CD14-positive monocyte (primary cell): Measurements from ENCODE around the gene DQX1. TPM values are rescaled to one million over a fixed set of nuclear protein-coding genes. Genes with fewer than 3 reads are reported as not detected.

ENCODE experiments used
- DNase-seq, 3 donors: peaks; one replicate each; pipeline ENCODE4 v3.0.0-alpha.2; 2011 to 2022
- H2AFZ ChIP-seq: 2 replicates; pipeline ENCODE4 v1.6.0; 2012; ENCODE audit warnings: mild to moderate bottlenecking, low read depth, low read length, inconsistent platforms; ENCODE audit not compliant: insufficient read depth, poor library complexity, severe bottlenecking
- H3K27ac ChIP-seq, 2 donors: 1 replicate in 1 of 2; 2 replicates in 1 of 2; pipeline ENCODE4 v1.5.1; 2012 to 2013; ENCODE audit warnings: low read length in 2 of 2, control low read depth in 1 of 2, inconsistent platforms in 1 of 2, low read depth in 1 of 2, mild to moderate bottlenecking in 1 of 2
- H3K27me3 ChIP-seq, 2 donors: one replicate each; pipeline versions ENCODE4 v1.6.0 to v1.6.1; 2011 to 2013; ENCODE audit warnings: low read length in 2 of 2; ENCODE audit not compliant: control insufficient read depth in 2 of 2, insufficient read depth in 2 of 2
- H3K36me3 ChIP-seq, 2 donors: replicated peaks in 1 of 2; 1 replicate in 1 of 2; 2 replicates in 1 of 2; pipeline versions ENCODE4 v1.5.1 to v1.6.1; 2012 to 2013; ENCODE audit warnings: low read length in 2 of 2, control low read depth in 1 of 2, inconsistent platforms in 1 of 2, mild to moderate bottlenecking in 1 of 2; ENCODE audit not compliant: insufficient read depth in 2 of 2, control insufficient read depth in 1 of 2
- H3K4me1 ChIP-seq, 2 donors: 1 replicate in 1 of 2; 2 replicates in 1 of 2; pipeline versions ENCODE4 v1.5.1 to v1.6.1; 2012 to 2013; ENCODE audit warnings: low read length in 2 of 2, control low read depth in 1 of 2, inconsistent platforms in 1 of 2, mild to moderate bottlenecking in 1 of 2, moderate library complexity in 1 of 2; ENCODE audit not compliant: insufficient read depth in 2 of 2, control insufficient read depth in 1 of 2
- H3K4me2 ChIP-seq: replicated peaks from 2 replicates; pipeline ENCODE3; 2012; ENCODE audit warnings: low read length, moderate library complexity, mild to moderate bottlenecking; ENCODE audit not compliant: poor library complexity, severe bottlenecking; ENCODE audit errors: extremely low read depth
- H3K4me3 ChIP-seq, 3 experiments: fragments of 200-600 bp in 1 of 3; sonication (generic) in 1 of 3; replicated peaks in 1 of 3; 1 replicate in 2 of 3; 2 replicates in 1 of 3; pipeline ENCODE4 v1.5.1; 2011 to 2013; ENCODE audit warnings: low read length in 3 of 3, mild to moderate bottlenecking in 3 of 3, control low read depth in 2 of 3, low read depth in 2 of 3, inconsistent platforms in 1 of 3, moderate library complexity in 1 of 3
- H3K79me2 ChIP-seq: 2 replicates; pipeline ENCODE4 v1.6.0; 2012; ENCODE audit warnings: mild to moderate bottlenecking, control low read depth, inconsistent platforms, low read length, moderate library complexity; ENCODE audit not compliant: insufficient read depth
- H3K9ac ChIP-seq: 2 replicates; pipeline ENCODE4 v1.6.0; 2017; ENCODE audit warnings: low read length, mild to moderate bottlenecking; ENCODE audit not compliant: insufficient read depth, poor library complexity, severe bottlenecking
- H3K9me3 ChIP-seq, 2 donors: replicated peaks in 1 of 2; 1 replicate in 1 of 2; 2 replicates in 1 of 2; pipeline versions ENCODE4 v1.5.1 to v1.6.1; 2012 to 2013; ENCODE audit warnings: low read length in 2 of 2, control low read depth in 1 of 2; ENCODE audit not compliant: control insufficient read depth in 1 of 2, insufficient read depth in 1 of 2
- H4K20me1 ChIP-seq: 2 replicates; pipeline ENCODE4 v1.6.0; 2012; ENCODE audit warnings: mild to moderate bottlenecking, low read length, control low read depth, moderate library complexity; ENCODE audit not compliant: insufficient read depth
- H3K27ac Mint-ChIP-seq, 7 donors: one replicate each; pipeline ENCODE4 v1.8.0; 2020; ENCODE audit warnings: mild to moderate bottlenecking in 7 of 7, mixed read lengths in 7 of 7, moderate library complexity in 6 of 7, inconsistent platforms in 2 of 7
- H3K27me3 Mint-ChIP-seq, 3 donors: one replicate each; pipeline ENCODE4 v1.8.0; 2021 to 2022; ENCODE audit warnings: low read depth in 3 of 3, mild to moderate bottlenecking in 3 of 3, mixed read lengths in 3 of 3, moderate library complexity in 3 of 3, inconsistent platforms in 1 of 3
- H3K36me3 Mint-ChIP-seq, 2 donors: one replicate each; pipeline ENCODE4 v1.8.0; 2020; ENCODE audit warnings: mixed read lengths in 2 of 2, inconsistent platforms in 1 of 2, mild to moderate bottlenecking in 1 of 2
- H3K4me1 Mint-ChIP-seq: one replicate; pipeline ENCODE4 v1.8.0; 2020; ENCODE audit warnings: mild to moderate bottlenecking, mixed read lengths
- H3K4me3 Mint-ChIP-seq, 2 donors: one replicate each; pipeline ENCODE4 v1.8.0; 2020; ENCODE audit warnings: mild to moderate bottlenecking in 2 of 2, mixed read lengths in 2 of 2, moderate library complexity in 1 of 2
- H3K9me3 Mint-ChIP-seq, 7 donors: one replicate each; pipeline ENCODE4 v1.8.0; 2020 to 2022; ENCODE audit warnings: mixed read lengths in 7 of 7, mild to moderate bottlenecking in 6 of 7, moderate library complexity in 6 of 7, inconsistent platforms in 2 of 7
- CTCF ChIP-seq: fragments of 200-600 bp; IDR thresholded peaks from one replicate; pipeline ENCODE4 v1.8.0; 2022; ENCODE audit warnings: antibody characterized with exemption, mild to moderate bottlenecking
- WGBS: methylation state at CpG from one replicate; pipeline ENCODE4 v1.1.5; 2013; ENCODE audit warnings: missing lambda C conversion rate; ENCODE audit not compliant: insufficient coverage; 5-methylcytosine and 5-hydroxymethylcytosine counted together
- intact Hi-C, 2 donors: fragments of 100-400 bp; cut with micrococcal nuclease; formaldehyde crosslinking; loops; one replicate each; pipeline versions ENCODE4 v1.15.0 to v1.15.1; 2023
- polyA plus RNA-seq, 3 donors: library from polyadenylated mRNA; depleted of rRNA in 1 of 3; unstranded in 2 of 3; stranded (reverse) in 1 of 3; fragments of 300-500 nt in 2 of 3; fragments of >200 nt in 1 of 3; fragmentation: Illumina TruSeq in 2 of 3; gene quantifications; 1 replicate in 2 of 3; 2 replicates in 1 of 3; pipeline ENCODE4 v1.2.3, GENCODE V29; 2012 to 2021

DQX1 gene
- polyA plus RNA-seq, 3 donors, result 0.36 TPM; not detected in 2

GRCh38 chr2:74524005-74524404 lies 2.0 kb downstream of the DQX1 start:
- no peak for DNase-seq
- intact Hi-C loops, result no loop called here
- H3K36me3 Mint-ChIP-seq, result peaks cover 24 to 37% of the 10 kb centered on the region in 2 donors

GRCh38 chr2:74522516-74522915 lies 3.5 kb downstream of the DQX1 start:
- Histone ChIP-seq H3K4me3 (no peak overlapping the region), H3K27me3 (peaks cover 23 to 35% of the 10 kb centered on the region in 2 donors), H3K4me2 (no peak overlapping the region), H3K9me3 (peaks cover 0 to 6% of the 10 kb centered on the region in 2 donors), H3K79me2 (peaks cover under 1% of the 10 kb centered on the region), H3K27ac (no peak overlapping the region), H3K9ac (no peak overlapping the region), H4K20me1 (peaks cover 11% of the 10 kb centered on the region), H2AFZ (no peak overlapping the region), H3K36me3 (peaks cover 11 to 17% of the 10 kb centered on the region in 2 donors), H3K4me1 (peaks cover 5 to 13% of the 10 kb centered on the region in 2 donors)
- DNase-seq, result no peak
- Mint-ChIP-seq H3K36me3 (peaks cover 20 to 28% of the 10 kb centered on the region in 2 donors), H3K27me3 (peaks cover 47 to 50% (median 49%) of the 10 kb centered on the region in 3 donors), H3K4me3 (no peak overlapping the region), H3K4me1 (peaks cover 16% of the 10 kb centered on the region), H3K9me3 (peaks cover 0 to 11% (median 1%) of the 10 kb centered on the region in 7 donors), H3K27ac (no peak overlapping the region)
- TF ChIP-seq CTCF, result no peak
- WGBS, result 89% methylated on average over 3 of the region's 3 CpGs
- intact Hi-C loops, result no loop called here

More at GRCh38 chr2:74524005-74524404, 2.0 kb downstream of the DQX1 start:
- Histone ChIP-seq H3K9ac (no peak overlapping the region), H3K27me3 (peaks cover 9 to 20% of the 10 kb centered on the region in 2 donors), H3K4me2 (no peak overlapping the region), H3K36me3 (peaks cover 17 to 25% of the 10 kb centered on the region in 2 donors), H4K20me1 (peaks cover 24% of the 10 kb centered on the region), H3K4me1 (peaks cover 15 to 25% of the 10 kb centered on the region in 2 donors), H3K27ac (no peak overlapping the region), H2AFZ (no peak overlapping the region), H3K4me3 (no peak overlapping the region), H3K79me2 (peaks cover 15% of the 10 kb centered on the region), H3K9me3 (peaks cover 0 to 6% of the 10 kb centered on the region in 2 donors)
- Mint-ChIP-seq H3K9me3 (peaks cover 0 to 11% (median 1%) of the 10 kb centered on the region in 7 donors), H3K4me3 (no peak overlapping the region), H3K27me3 (peaks cover 32 to 35% (median 34%) of the 10 kb centered on the region in 3 donors), H3K27ac (no peak overlapping the region), H3K4me1 (peaks cover 25% of the 10 kb centered on the region)
- TF ChIP-seq CTCF, result no peak
- WGBS, result 91% methylated on average over 4 of the region's 9 CpGs
